Activated CD8-positive, alpha-beta memory T cell treated with anti-CD3 and anti-CD28 coated beads, Interleukin-2, amount 50 U/mL, for 4 hours (primary cell): ENCODE measurements around the gene TBX18.

Experiments used
- DNase-seq: peaks from one replicate; pipeline ENCODE4 v3.0.0-alpha.2; 2020

TBX18 gene

GRCh38 chr6:84743616-84744015 is 20.8 kb downstream of the TBX18 start:
- no peak for DNase-seq

- no peak for DNase-seq
Measured at GRCh38 chr6:84740385-84740784, 24.0 kb downstream of the TBX18 start.

GRCh38 chr6:84739866-84740208 is 24.6 kb downstream of the TBX18 start:
- no peak for DNase-seq

- DNase-seq, result no peak
Measured at GRCh38 chr6:84738996-84739865, 25.2 kb downstream of the TBX18 start.

GRCh38 chr6:84733889-84734288 is 30.5 kb downstream of the TBX18 start:
- no peak for DNase-seq

- no peak for DNase-seq
Measured at GRCh38 chr6:84731901-84732300, 32.5 kb downstream of the TBX18 start.

- no peak for DNase-seq
Measured at GRCh38 chr6:84731401-84731800, 33.0 kb downstream of the TBX18 start.

GRCh38 chr6:84728602-84729001 is 35.8 kb downstream of the TBX18 start:
- DNase-seq, result no peak

- no peak for DNase-seq
Measured at GRCh38 chr6:84719152-84719551, 45.2 kb downstream of the TBX18 start.

GRCh38 chr6:84718038-84718955 is 46.1 kb downstream of the TBX18 start:
- no peak for DNase-seq

- DNase-seq, result no peak
Measured at GRCh38 chr6:84709121-84709520, 55.3 kb downstream of the TBX18 start.

GRCh38 chr6:84707171-84707570 is 57.2 kb downstream of the TBX18 start:
- DNase-seq, result no peak

- no peak for DNase-seq
Measured at GRCh38 chr6:84696166-84696565, 68.2 kb downstream of the TBX18 start.

- no peak for DNase-seq
Measured at GRCh38 chr6:84691978-84692623, 72.3 kb downstream of the TBX18 start.

- DNase-seq, result no peak
Measured at GRCh38 chr6:84688141-84688873, 76.1 kb downstream of the TBX18 start.

- no peak for DNase-seq
Measured at GRCh38 chr6:84687431-84687830, 77.0 kb downstream of the TBX18 start.

GRCh38 chr6:84685983-84686584 is 78.3 kb downstream of the TBX18 start:
- no peak for DNase-seq

GRCh38 chr6:84681693-84682326 is 82.6 kb downstream of the TBX18 start:
- DNase-seq, result no peak

GRCh38 chr6:84675651-84676050 is 88.7 kb downstream of the TBX18 start:
- DNase-seq, result no peak

- no peak for DNase-seq
Measured at GRCh38 chr6:84674395-84674794, 90.0 kb downstream of the TBX18 start.

GRCh38 chr6:84671183-84671582 is 93.2 kb downstream of the TBX18 start:
- DNase-seq, result no peak

- no peak for DNase-seq
Measured at GRCh38 chr6:84669945-84670344, 94.5 kb downstream of the TBX18 start.
